Right atrium auricular region (tissue), 2 donors: ENCODE results near the gene SKIDA1. TPM values are rescaled to one million over a fixed set of nuclear protein-coding genes. Genes with fewer than 3 reads are reported as not detected.

Experiments used
- DNase-seq: peaks from one replicate; pipeline ENCODE4 v3.0.0-alpha.2; 2019; ENCODE audit warnings: low spot score
- H3K27ac ChIP-seq, 2 donors: fragments of 200-600 bp; sonication (generic); 1 replicate in 1 of 2; 2 replicates in 1 of 2; pipeline ENCODE4 v1.5.1; 2016 to 2019
- H3K27me3 ChIP-seq, 2 donors: fragments of 200-600 bp; sonication (generic); one replicate each; pipeline versions ENCODE4 v1.5.1 to v1.6.0; 2017 to 2019
- H3K36me3 ChIP-seq: fragments of 200-600 bp; sonication (generic); one replicate; pipeline ENCODE4 v1.5.1; 2016
- H3K4me1 ChIP-seq, 2 donors: fragments of 200-600 bp; sonication (generic); one replicate each; pipeline versions ENCODE4 v1.5.1 to v1.6.0; 2017 to 2019
- H3K4me3 ChIP-seq, 2 donors: fragments of 200-600 bp; sonication (generic); 1 replicate in 1 of 2; 2 replicates in 1 of 2; pipeline ENCODE4 v1.5.1; 2017 to 2019; ENCODE audit warnings: mild to moderate bottlenecking in 1 of 2, moderate library complexity in 1 of 2
- H3K9me3 ChIP-seq, 2 donors: fragments of 200-600 bp; sonication (generic); one replicate each; pipeline ENCODE4 v1.5.1; 2019
- total RNA-seq, 2 donors: library from RNA; depleted of rRNA; stranded (reverse); fragments of >200 nt; gene quantifications; one replicate each; pipeline ENCODE4 v1.1.0, GENCODE V29; 2016
- TF ChIP-seq, protein P1 (sequence below), 2 donors: fragments of 200-600 bp; sonication (generic); IDR thresholded peaks; one replicate each; pipeline ENCODE4 v1.5.1; 2019; ENCODE audit warnings: antibody characterized with exemption in 2 of 2

Gene SKIDA1
- total RNA-seq, 2 donors from 2014 or later: 2.1 to 2.6 TPM

DNA sequence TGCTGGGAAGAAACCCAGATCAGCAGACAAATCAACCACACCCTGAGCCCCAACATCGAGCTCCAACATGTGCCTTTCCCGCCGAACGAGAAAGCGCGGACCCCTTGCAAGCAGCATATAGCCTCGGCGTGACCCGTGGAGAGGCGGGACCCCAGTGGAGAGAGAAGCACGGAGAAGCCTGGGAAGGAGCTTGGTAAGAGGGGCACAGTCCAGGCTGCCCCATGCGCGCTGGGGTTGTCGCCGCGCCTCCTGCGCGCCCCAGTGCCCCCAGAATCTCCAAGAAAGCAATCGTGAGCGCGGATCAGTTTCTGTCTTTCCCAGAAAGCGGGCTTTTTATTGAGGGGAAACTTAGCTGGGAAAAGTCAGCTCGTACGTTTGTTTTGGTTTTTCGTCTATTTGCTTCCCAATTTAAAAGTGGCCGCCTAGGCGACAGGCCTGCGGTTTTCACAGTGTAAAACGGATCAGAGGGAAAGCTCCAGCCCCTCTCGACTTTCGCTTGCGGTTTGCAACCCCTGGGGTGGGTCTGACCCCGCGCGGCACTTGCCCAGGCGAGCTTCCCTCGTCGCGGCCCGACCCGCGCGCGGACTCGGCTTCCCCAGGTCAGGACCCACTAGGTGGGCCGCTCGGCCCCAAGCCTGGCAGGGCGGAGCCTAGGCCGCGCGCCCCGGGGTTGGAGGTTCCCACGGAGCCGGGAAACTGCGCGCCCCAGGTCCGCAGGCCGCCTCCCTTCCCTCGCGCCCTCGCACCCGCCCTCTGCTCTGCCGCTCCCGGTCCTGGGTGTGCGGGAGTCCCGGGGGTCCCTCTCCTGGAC lies 31.1 kb downstream of the SKIDA1 start:
- no peaks in the 10 kb centered on the region for H3K9me3 ChIP-seq
- H3K4me1 ChIP-seq: peaks cover 0 to 25% of the 10 kb centered on the region in 2 donors
- TF ChIP-seq, protein P1, sequence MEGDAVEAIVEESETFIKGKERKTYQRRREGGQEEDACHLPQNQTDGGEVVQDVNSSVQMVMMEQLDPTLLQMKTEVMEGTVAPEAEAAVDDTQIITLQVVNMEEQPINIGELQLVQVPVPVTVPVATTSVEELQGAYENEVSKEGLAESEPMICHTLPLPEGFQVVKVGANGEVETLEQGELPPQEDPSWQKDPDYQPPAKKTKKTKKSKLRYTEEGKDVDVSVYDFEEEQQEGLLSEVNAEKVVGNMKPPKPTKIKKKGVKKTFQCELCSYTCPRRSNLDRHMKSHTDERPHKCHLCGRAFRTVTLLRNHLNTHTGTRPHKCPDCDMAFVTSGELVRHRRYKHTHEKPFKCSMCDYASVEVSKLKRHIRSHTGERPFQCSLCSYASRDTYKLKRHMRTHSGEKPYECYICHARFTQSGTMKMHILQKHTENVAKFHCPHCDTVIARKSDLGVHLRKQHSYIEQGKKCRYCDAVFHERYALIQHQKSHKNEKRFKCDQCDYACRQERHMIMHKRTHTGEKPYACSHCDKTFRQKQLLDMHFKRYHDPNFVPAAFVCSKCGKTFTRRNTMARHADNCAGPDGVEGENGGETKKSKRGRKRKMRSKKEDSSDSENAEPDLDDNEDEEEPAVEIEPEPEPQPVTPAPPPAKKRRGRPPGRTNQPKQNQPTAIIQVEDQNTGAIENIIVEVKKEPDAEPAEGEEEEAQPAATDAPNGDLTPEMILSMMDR (IDR thresholded peaks at IDR 0.05): no peak
- H3K36me3 ChIP-seq: no peaks in the 10 kb centered on the region
- H3K27ac ChIP-seq: peak overlapping the region; percentile 78 to 84
- peak overlapping the region; percentile 56 to 87 for H3K4me3 ChIP-seq
- DNase-seq: no peak
- no peaks in the 10 kb centered on the region for H3K27me3 ChIP-seq

DNA sequence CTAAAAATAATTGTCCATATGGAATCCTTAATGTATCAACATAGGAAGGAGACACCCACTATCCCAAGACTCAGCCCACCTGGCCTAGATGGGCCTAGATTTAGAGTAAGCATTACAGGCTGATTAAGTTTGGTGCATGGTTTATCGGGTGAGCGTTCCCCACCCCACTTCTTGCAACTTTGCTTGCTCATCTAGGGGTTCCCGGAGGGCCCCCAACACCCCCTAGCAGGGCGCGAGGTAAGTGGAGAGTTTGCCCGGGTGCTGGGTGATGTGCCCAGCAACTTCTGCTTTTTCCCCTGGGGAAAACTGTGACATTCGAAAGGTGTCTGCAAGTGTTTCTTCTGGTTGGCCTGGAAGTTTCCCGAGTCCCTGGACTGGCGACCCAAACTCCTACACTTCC lies 31.7 kb downstream of the SKIDA1 start:
- Histone ChIP-seq H3K4me3 (peak overlapping the region in 1 of 2 donors; percentile 87), H3K36me3 (no peaks in the 10 kb centered on the region), H3K27me3 (no peaks in the 10 kb centered on the region), H3K9me3 (no peaks in the 10 kb centered on the region), H3K4me1 (peaks cover 0 to 25% of the 10 kb centered on the region in 2 donors), H3K27ac (no peak overlapping the region)
- TF ChIP-seq, protein P1 (IDR thresholded peaks at IDR 0.05): no peak
- DNase-seq: no peak

DNA sequence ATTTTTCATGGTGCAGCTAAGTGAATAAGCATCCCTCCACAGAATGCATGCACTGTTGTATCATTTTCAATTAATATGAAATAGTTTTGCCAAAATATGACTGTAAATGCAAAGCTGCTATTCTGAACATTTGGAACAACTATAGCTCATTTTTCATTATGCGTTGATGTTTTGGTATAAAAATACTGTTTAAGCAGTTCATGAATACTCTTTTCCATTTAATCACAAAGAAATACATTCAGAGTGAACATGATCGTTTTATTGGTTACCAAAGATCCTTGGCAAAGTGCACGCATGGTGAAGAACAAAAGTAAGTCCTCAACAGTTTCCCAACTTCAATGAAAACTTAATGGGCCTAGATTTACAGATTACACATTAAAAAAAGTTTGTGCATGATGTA lies 33.1 kb downstream of the SKIDA1 start:
- Histone ChIP-seq H3K4me3 (no peak overlapping the region), H3K27ac (no peak overlapping the region), H3K27me3 (no peaks in the 10 kb centered on the region), H3K36me3 (no peaks in the 10 kb centered on the region), H3K9me3 (no peaks in the 10 kb centered on the region), H3K4me1 (peaks cover 0 to 20% of the 10 kb centered on the region in 2 donors)
- TF ChIP-seq, protein P1 (IDR thresholded peaks at IDR 0.05): no peak
- no peak for DNase-seq

DNA sequence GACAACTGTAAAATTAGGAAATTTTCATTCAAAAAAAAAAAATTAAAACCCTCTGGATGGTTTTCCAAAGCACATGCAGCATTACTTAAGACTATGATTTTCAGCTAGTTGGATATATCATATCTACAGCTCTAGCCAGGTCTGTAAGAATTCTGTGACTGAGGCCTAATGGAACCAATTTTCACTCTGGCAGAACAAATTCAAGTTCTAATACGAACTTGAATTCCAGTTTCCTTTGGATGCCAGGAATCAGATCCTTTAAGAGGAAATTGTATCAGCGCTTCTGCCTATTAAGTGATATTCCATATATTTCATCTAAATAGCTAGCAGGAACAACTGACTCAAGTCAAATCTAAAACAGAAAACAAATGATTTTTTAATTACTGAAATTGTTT lies 34.8 kb downstream of the SKIDA1 start:
- DNase-seq: no peak
- Histone ChIP-seq H3K9me3 (no peaks in the 10 kb centered on the region), H3K27ac (no peak overlapping the region), H3K4me3 (no peak overlapping the region), H3K4me1 (peaks cover 0 to 14% of the 10 kb centered on the region in 2 donors), H3K36me3 (no peaks in the 10 kb centered on the region), H3K27me3 (no peaks in the 10 kb centered on the region)
- TF ChIP-seq, protein P1 (IDR thresholded peaks at IDR 0.05): no peak

DNA sequence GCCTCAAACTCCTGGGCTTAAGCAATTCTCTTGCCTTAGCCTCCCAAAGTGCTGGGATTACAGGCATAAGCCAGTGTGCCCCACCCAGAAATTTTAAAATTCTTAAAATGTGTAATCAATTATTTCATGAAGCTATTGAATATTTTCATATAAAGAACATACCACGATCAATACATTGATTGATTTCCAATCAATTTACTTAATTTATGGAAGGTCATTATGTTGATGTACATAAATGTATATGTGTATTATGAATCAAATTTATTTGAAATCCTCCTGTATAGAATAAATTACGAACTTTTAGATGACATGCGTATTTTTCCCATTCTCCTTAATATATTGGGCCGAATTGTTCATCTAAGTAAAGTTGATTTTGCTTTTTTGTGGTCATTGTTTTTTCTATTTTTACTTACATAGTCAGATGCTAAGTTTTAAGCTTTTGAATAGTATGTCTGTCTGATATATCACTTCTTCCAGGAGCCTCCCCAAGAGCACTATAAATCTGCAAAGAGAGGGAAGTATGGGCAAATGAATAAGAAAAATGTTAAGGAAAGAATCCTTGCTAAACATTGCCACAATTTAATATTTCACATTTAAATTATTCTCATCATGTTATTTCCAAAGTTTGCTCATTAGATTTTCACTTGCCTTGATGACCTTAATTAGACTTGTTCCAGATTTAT lies 35.3 kb downstream of the SKIDA1 start:
- Histone ChIP-seq H3K4me3 (no peak overlapping the region), H3K27ac (no peak overlapping the region), H3K4me1 (peaks cover 0 to 13% of the 10 kb centered on the region in 2 donors), H3K36me3 (no peaks in the 10 kb centered on the region), H3K27me3 (no peaks in the 10 kb centered on the region), H3K9me3 (no peaks in the 10 kb centered on the region)
- no peak for DNase-seq
- TF ChIP-seq, protein P1 (IDR thresholded peaks at IDR 0.05): no peak
